ENCODE results near the gene CDCA7. TPM values are rescaled to one million over a fixed set of nuclear protein-coding genes. Genes with fewer than 3 reads are reported as not detected.

Gene CDCA7
- total and polyA plus RNA-seq, 2 of the 13 experiments (the other 11 are each of a cell fraction or from before 2014, with no cell fraction given): 46.2 to 57.8 TPM

DNA sequence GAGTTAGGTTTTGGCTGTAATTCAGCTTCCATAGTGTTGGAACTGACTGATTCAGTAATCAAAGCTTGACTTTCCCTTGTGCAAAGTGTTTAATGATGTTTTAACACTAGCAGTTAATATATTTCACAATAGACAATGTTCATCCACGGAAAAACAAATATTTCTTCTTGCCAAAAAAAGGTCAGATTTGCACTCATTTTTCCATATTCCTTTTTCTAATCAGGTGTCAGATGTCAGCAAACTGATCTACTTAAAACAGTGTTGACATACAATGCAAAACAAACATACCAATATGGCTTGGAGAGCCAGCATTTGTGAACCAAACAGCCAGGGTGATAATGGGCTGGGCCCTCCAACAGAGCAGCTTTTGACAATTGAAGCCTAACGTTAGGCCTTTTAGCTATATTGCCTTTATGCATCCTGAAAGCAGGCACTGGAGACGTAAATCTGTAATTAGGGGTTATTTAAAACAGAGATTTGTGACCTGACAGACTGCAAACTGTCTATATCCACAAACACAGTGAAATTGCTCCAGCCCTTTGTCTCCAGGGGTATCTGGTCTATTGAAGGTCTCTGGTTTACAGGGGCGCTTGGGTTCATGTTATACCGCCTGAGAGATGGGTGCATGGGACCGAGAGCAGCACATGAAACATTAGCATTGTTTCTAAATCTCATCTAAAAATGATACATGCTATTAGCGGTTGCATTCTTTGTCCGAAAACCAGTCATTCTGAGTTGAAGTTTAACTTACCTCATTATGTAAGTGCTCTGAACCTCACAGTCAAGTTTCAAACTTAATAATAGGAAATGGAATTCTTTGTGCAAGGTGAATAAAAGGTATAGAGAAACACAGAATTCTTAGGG is 7.1 kb upstream of the CDCA7 start (continued):
- TF ChIP-seq ATRX (CRISPR knock-in tag; IDR thresholded peaks at IDR 0.05; ENCODE audit: borderline replicate concordance) (no peak), FOXA3 (CRISPR knock-in tag; IDR thresholded peaks at IDR 0.05) (peak; percentile 86), ZNF510 (CRISPR knock-in tag; IDR thresholded peaks at IDR 0.05; ENCODE audit: low read depth) (no peak), ZNF33B (CRISPR knock-in tag; IDR thresholded peaks at IDR 0.05) (no peak), CENPT (CRISPR knock-in tag; IDR thresholded peaks at IDR 0.05; ENCODE audit: low read depth) (no peak), SATB2 (CRISPR knock-in tag; IDR thresholded peaks at IDR 0.05) (no peak), ZNF891 (CRISPR knock-in tag; IDR thresholded peaks at IDR 0.05) (no peak), SSRP1 (CRISPR knock-in tag; IDR thresholded peaks at IDR 0.05) (no peak), FOXK1 (CRISPR knock-in tag; IDR thresholded peaks at IDR 0.05; ENCODE audit: borderline replicate concordance, low read depth) (0 out of 2 replicates have a peak, but pooled peaks have one; percentile 21), ZSCAN31 (CRISPR knock-in tag; IDR thresholded peaks at IDR 0.05; ENCODE audit: low read depth) (no peak), ELF3 (CRISPR knock-in tag; IDR thresholded peaks at IDR 0.05) (no peak), ZMYM4 (CRISPR knock-in tag; IDR thresholded peaks at IDR 0.05) (peak; percentile 30; the same call in 1 of the 2 replicates)
- TF ChIP-seq, protein P1, sequence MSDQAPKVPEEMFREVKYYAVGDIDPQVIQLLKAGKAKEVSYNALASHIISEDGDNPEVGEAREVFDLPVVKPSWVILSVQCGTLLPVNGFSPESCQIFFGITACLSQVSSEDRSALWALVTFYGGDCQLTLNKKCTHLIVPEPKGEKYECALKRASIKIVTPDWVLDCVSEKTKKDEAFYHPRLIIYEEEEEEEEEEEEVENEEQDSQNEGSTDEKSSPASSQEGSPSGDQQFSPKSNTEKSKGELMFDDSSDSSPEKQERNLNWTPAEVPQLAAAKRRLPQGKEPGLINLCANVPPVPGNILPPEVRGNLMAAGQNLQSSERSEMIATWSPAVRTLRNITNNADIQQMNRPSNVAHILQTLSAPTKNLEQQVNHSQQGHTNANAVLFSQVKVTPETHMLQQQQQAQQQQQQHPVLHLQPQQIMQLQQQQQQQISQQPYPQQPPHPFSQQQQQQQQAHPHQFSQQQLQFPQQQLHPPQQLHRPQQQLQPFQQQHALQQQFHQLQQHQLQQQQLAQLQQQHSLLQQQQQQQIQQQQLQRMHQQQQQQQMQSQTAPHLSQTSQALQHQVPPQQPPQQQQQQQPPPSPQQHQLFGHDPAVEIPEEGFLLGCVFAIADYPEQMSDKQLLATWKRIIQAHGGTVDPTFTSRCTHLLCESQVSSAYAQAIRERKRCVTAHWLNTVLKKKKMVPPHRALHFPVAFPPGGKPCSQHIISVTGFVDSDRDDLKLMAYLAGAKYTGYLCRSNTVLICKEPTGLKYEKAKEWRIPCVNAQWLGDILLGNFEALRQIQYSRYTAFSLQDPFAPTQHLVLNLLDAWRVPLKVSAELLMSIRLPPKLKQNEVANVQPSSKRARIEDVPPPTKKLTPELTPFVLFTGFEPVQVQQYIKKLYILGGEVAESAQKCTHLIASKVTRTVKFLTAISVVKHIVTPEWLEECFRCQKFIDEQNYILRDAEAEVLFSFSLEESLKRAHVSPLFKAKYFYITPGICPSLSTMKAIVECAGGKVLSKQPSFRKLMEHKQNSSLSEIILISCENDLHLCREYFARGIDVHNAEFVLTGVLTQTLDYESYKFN (CRISPR knock-in tag; conservative IDR thresholded peaks at IDR 0.05): peak; percentile 28; the same call in 1 of the 2 replicates
- TF ChIP-seq, protein P2, sequence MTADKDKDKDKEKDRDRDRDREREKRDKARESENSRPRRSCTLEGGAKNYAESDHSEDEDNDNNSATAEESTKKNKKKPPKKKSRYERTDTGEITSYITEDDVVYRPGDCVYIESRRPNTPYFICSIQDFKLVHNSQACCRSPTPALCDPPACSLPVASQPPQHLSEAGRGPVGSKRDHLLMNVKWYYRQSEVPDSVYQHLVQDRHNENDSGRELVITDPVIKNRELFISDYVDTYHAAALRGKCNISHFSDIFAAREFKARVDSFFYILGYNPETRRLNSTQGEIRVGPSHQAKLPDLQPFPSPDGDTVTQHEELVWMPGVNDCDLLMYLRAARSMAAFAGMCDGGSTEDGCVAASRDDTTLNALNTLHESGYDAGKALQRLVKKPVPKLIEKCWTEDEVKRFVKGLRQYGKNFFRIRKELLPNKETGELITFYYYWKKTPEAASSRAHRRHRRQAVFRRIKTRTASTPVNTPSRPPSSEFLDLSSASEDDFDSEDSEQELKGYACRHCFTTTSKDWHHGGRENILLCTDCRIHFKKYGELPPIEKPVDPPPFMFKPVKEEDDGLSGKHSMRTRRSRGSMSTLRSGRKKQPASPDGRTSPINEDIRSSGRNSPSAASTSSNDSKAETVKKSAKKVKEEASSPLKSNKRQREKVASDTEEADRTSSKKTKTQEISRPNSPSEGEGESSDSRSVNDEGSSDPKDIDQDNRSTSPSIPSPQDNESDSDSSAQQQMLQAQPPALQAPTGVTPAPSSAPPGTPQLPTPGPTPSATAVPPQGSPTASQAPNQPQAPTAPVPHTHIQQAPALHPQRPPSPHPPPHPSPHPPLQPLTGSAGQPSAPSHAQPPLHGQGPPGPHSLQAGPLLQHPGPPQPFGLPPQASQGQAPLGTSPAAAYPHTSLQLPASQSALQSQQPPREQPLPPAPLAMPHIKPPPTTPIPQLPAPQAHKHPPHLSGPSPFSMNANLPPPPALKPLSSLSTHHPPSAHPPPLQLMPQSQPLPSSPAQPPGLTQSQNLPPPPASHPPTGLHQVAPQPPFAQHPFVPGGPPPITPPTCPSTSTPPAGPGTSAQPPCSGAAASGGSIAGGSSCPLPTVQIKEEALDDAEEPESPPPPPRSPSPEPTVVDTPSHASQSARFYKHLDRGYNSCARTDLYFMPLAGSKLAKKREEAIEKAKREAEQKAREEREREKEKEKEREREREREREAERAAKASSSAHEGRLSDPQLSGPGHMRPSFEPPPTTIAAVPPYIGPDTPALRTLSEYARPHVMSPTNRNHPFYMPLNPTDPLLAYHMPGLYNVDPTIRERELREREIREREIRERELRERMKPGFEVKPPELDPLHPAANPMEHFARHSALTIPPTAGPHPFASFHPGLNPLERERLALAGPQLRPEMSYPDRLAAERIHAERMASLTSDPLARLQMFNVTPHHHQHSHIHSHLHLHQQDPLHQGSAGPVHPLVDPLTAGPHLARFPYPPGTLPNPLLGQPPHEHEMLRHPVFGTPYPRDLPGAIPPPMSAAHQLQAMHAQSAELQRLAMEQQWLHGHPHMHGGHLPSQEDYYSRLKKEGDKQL (CRISPR knock-in tag; IDR thresholded peaks at IDR 0.05; ENCODE audit: low read depth): peak; percentile 50; the same call in 1 of the 2 replicates
- TF ChIP-seq, protein P3, sequence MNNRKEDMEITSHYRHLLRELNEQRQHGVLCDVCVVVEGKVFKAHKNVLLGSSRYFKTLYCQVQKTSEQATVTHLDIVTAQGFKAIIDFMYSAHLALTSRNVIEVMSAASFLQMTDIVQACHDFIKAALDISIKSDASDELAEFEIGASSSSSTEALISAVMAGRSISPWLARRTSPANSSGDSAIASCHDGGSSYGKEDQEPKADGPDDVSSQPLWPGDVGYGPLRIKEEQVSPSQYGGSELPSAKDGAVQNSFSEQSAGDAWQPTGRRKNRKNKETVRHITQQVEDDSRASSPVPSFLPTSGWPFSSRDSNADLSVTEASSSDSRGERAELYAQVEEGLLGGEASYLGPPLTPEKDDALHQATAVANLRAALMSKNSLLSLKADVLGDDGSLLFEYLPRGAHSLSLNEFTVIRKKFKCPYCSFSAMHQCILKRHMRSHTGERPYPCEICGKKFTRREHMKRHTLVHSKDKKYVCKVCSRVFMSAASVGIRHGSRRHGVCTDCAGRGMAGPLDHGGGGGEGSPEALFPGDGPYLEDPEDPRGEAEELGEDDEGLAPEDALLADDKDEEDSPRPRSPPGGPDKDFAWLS (CRISPR knock-in tag; IDR thresholded peaks at IDR 0.05; ENCODE audit: borderline replicate concordance): no peak
- TF ChIP-seq, protein P4, sequence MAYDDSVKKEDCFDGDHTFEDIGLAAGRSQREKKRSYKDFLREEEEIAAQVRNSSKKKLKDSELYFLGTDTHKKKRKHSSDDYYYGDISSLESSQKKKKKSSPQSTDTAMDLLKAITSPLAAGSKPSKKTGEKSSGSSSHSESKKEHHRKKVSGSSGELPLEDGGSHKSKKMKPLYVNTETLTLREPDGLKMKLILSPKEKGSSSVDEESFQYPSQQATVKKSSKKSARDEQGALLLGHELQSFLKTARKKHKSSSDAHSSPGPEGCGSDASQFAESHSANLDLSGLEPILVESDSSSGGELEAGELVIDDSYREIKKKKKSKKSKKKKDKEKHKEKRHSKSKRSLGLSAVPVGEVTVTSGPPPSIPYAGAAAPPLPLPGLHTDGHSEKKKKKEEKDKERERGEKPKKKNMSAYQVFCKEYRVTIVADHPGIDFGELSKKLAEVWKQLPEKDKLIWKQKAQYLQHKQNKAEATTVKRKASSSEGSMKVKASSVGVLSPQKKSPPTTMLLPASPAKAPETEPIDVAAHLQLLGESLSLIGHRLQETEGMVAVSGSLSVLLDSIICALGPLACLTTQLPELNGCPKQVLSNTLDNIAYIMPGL (CRISPR knock-in tag; IDR thresholded peaks at IDR 0.05; ENCODE audit: borderline replicate concordance in 1 of 2, low read depth in 1 of 2): no peak

Measured in HepG2 (cell line).